Transverse colon (tissue), 4 donors: ENCODE results near the gene ONECUT3. TPM values are rescaled to one million over a fixed set of nuclear protein-coding genes. Genes with fewer than 3 reads are reported as not detected.

Source experiments
- DNase-seq: peaks from one replicate; pipeline ENCODE4 v3.0.0-alpha.2; 2019
- H3K27ac ChIP-seq, 4 donors: fragments of 200-600 bp; sonication (generic); 2 replicates each; pipeline ENCODE4 v1.5.1; 2016 to 2018; ENCODE audit warnings: inconsistent platforms in 4 of 4
- H3K27me3 ChIP-seq: fragments of 200-600 bp; sonication (generic); 2 replicates; pipeline ENCODE4 v1.5.1; 2017; ENCODE audit warnings: inconsistent platforms
- H3K36me3 ChIP-seq, 4 donors: fragments of 200-600 bp; sonication (generic); 2 replicates each; pipeline ENCODE4 v1.5.1; 2017 to 2019; ENCODE audit warnings: inconsistent platforms in 4 of 4
- H3K4me1 ChIP-seq, 4 donors: fragments of 200-600 bp; sonication (generic); 2 replicates each; pipeline ENCODE4 v1.5.1; 2017 to 2020; ENCODE audit warnings: inconsistent platforms in 4 of 4
- H3K4me3 ChIP-seq, 4 donors: fragments of 200-600 bp; sonication (generic); 1 replicate in 1 of 4; 2 replicates in 3 of 4; pipeline versions ENCODE4 v1.5.1 to v1.6.1; 2017 to 2019; ENCODE audit warnings: inconsistent platforms in 4 of 4
- H3K9me3 ChIP-seq, 2 donors: fragments of 200-600 bp; sonication (generic); 2 replicates each; pipeline ENCODE4 v1.5.1; 2017 to 2019; ENCODE audit warnings: inconsistent platforms in 2 of 2
- EP300 ChIP-seq: sonication (generic); formaldehyde crosslinking; IDR thresholded peaks from one replicate; pipeline ENCODE4 v1.6.1; 2017; ENCODE audit warnings: antibody characterized with exemption, low read depth
- POLR2A ChIP-seq: fragments of 450-650 bp; IDR thresholded peaks from one replicate; pipeline ENCODE4 v1.6.1; 2016; ENCODE audit warnings: antibody characterized with exemption, mild to moderate bottlenecking, moderate library complexity
- POLR2AphosphoS5 ChIP-seq, 3 donors: sonication (generic); formaldehyde crosslinking; IDR thresholded peaks; one replicate each; pipeline ENCODE4 v1.6.1; 2016; ENCODE audit warnings: antibody characterized with exemption in 3 of 3
- WGBS, 2 donors: methylation state at CpG; one replicate each; pipeline ENCODE4 v1.1.5; 2018; ENCODE audit warnings: low coverage in 1 of 2; 5-methylcytosine and 5-hydroxymethylcytosine counted together
- in situ Hi-C, 4 donors: fragments of 200-750 bp; cut with MboI; loops; one replicate each; pipeline versions ENCODE4 v1.15.0 to v1.15.1; 2017; ENCODE audit warnings: low sequenced_read_pairs in 3 of 4, low pct_ligation_motif_present in 1 of 4, low pct_unique_long_range_greater_than_20kb in 1 of 4
- intact Hi-C: fragments of 100-400 bp; cut with DNase I; formaldehyde crosslinking; loops from one replicate; pipeline ENCODE4 v1.15.1; 2023; ENCODE audit warnings: low total_unique reads
- total RNA-seq, 4 donors: library from RNA; depleted of rRNA; stranded (reverse); fragments of >200 nt; gene quantifications; one replicate each; pipeline ENCODE4 v1.1.0, GENCODE V29; 2016
- TF ChIP-seq, protein P1 (sequence below), 5 experiments: fragments of 200-600 bp in 3 of 5; fragments of 450-650 bp in 2 of 5; sonication (generic) in 3 of 5; IDR thresholded peaks; 1 replicate in 2 of 5; 2 replicates in 3 of 5; pipeline ENCODE4 v1.5.1; 2016 to 2017; ENCODE audit warnings: antibody characterized with exemption in 5 of 5, inconsistent platforms in 3 of 5, mild to moderate bottlenecking in 2 of 5, moderate library complexity in 1 of 5

ONECUT3 gene
- total RNA-seq, 4 donors from 2014 or later = not detected

GRCh38 chr19:1782521-1782920 is 29.2 kb downstream of the ONECUT3 start:
- peaks cover 7% of the 10 kb centered on the region in 2 donors for H3K9me3 ChIP-seq
- in situ Hi-C loops = loop anchor here in 3 of 4 donors (25.0 kb wide), 1 partner anchor 245 kb away; no protein-coding TSS in a partner anchor
- H3K4me3 ChIP-seq = no peak overlapping the region
- no peak overlapping the region for H3K27ac ChIP-seq
- TF ChIP-seq, protein P1, sequence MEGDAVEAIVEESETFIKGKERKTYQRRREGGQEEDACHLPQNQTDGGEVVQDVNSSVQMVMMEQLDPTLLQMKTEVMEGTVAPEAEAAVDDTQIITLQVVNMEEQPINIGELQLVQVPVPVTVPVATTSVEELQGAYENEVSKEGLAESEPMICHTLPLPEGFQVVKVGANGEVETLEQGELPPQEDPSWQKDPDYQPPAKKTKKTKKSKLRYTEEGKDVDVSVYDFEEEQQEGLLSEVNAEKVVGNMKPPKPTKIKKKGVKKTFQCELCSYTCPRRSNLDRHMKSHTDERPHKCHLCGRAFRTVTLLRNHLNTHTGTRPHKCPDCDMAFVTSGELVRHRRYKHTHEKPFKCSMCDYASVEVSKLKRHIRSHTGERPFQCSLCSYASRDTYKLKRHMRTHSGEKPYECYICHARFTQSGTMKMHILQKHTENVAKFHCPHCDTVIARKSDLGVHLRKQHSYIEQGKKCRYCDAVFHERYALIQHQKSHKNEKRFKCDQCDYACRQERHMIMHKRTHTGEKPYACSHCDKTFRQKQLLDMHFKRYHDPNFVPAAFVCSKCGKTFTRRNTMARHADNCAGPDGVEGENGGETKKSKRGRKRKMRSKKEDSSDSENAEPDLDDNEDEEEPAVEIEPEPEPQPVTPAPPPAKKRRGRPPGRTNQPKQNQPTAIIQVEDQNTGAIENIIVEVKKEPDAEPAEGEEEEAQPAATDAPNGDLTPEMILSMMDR (IDR thresholded peaks at IDR 0.05) = no peak
- TF ChIP-seq POLR2AphosphoS5 (IDR thresholded peaks at IDR 0.05) (no peak), POLR2A (no peak), EP300 (no peak)
- no peaks in the 10 kb centered on the region for H3K4me1 ChIP-seq
- peaks cover 95% of the 10 kb centered on the region for H3K27me3 ChIP-seq
- H3K36me3 ChIP-seq = no peaks in the 10 kb centered on the region
- intact Hi-C loops = no loop called here
- DNase-seq = no peak
- 75 to 80% methylated on average over 2 to 5 of the region's 7 CpGs for whole genome bisulfite sequencing, 2 donors

- Histone ChIP-seq H3K27ac (no peak overlapping the region), H3K27me3 (peaks cover 96% of the 10 kb centered on the region), H3K9me3 (peaks cover 7% of the 10 kb centered on the region in 2 donors), H3K4me1 (no peaks in the 10 kb centered on the region), H3K36me3 (no peaks in the 10 kb centered on the region), H3K4me3 (no peak overlapping the region)
- TF ChIP-seq EP300 = no peak
- TF ChIP-seq, protein P1 (IDR thresholded peaks at IDR 0.05) = no peak
- no peak for TF ChIP-seq POLR2A
- TF ChIP-seq POLR2AphosphoS5 (IDR thresholded peaks at IDR 0.05) = no peak
- 79% methylated on average over 4 of the region's 4 CpGs; no CpG with 5 or more reads in 1 of the 2 donors for WGBS, 2 donors
- intact Hi-C loops (no loop called here), in situ Hi-C loops (loop anchor here in 3 of 4 donors (25.0 kb wide), 1 partner anchor 246 kb away; no protein-coding TSS in a partner anchor)
- no peak for DNase-seq
These were observed 30.0 kb downstream of the ONECUT3 start for GRCh38 chr19:1783354-1783753.

- TF ChIP-seq POLR2A (no peak), EP300 (no peak), POLR2AphosphoS5 (IDR thresholded peaks at IDR 0.05) (no peak)
- TF ChIP-seq, protein P1 (IDR thresholded peaks at IDR 0.05) = no peak
- Histone ChIP-seq H3K9me3 (peaks cover 7% of the 10 kb centered on the region in 2 donors), H3K4me1 (no peaks in the 10 kb centered on the region), H3K27me3 (peaks cover 96% of the 10 kb centered on the region), H3K27ac (no peak overlapping the region), H3K36me3 (no peaks in the 10 kb centered on the region), H3K4me3 (no peak overlapping the region)
- in situ Hi-C loops (loop anchor here in 3 of 4 donors (25.0 kb wide), 1 partner anchor 247 kb away; no protein-coding TSS in a partner anchor), intact Hi-C loops (no loop called here)
- DNase-seq = no peak
- 63 to 100% methylated on average over 1 to 9 of the region's 9 CpGs for WGBS, 2 donors
These were observed 30.6 kb downstream of the ONECUT3 start for GRCh38 chr19:1783874-1784273.

GRCh38 chr19:1785310-1785709 is 32.0 kb downstream of the ONECUT3 start:
- 88% methylated on average over 19 of the region's 19 CpGs; no CpG with 5 or more reads in 1 of the 2 donors for WGBS, 2 donors
- no peak for TF ChIP-seq POLR2AphosphoS5 (IDR thresholded peaks at IDR 0.05)
- TF ChIP-seq POLR2A = no peak
- TF ChIP-seq EP300 = no peak
- TF ChIP-seq, protein P1 (IDR thresholded peaks at IDR 0.05) = no peak
- intact Hi-C loops (loop anchor here (5.0 kb wide), 1 partner anchor 37 kb away; no protein-coding TSS in a partner anchor), in situ Hi-C loops (loop anchor here in 3 of 4 donors (25.0 kb wide), 1 partner anchor 248 kb away; no protein-coding TSS in a partner anchor)
- Histone ChIP-seq H3K27ac (no peak overlapping the region), H3K4me3 (no peak overlapping the region), H3K27me3 (peaks cover 92% of the 10 kb centered on the region), H3K36me3 (no peaks in the 10 kb centered on the region), H3K9me3 (peaks cover 7% of the 10 kb centered on the region in 2 donors), H3K4me1 (peaks cover 0 to 7% (median 3%) of the 10 kb centered on the region in 4 donors)
- no peak for DNase-seq
